AG04449 (cell line): ENCODE measurements around the gene FHIT.

ENCODE experiments used
- CTCF ChIA-PET: fragments of 350-600 bp; formaldehyde crosslinking; extraction: SDS; loops from one replicate; lab custom pipeline; 2021; ENCODE audit warnings: antibody characterized with exemption; lab: Yijun Ruan, JAX
- POLR2A ChIA-PET: fragments of 400-600, 350-600 bp; formaldehyde crosslinking; extraction: SDS; loops from one replicate; lab custom pipeline; 2020; ENCODE audit warnings: antibody characterized with exemption, inconsistent platforms; lab: Yijun Ruan, JAX
- DNase-seq: peaks from one replicate; pipeline ENCODE4 v3.0.0-alpha.2; 2010; ENCODE audit warnings: low read depth, low spot score
- H3K4me3 ChIP-seq: 2 replicates; pipeline ENCODE4 v1.5.1; 2011; ENCODE audit warnings: low read depth, mild to moderate bottlenecking, control low read depth, low read length
- TF ChIP-seq, protein P1 (sequence below): IDR thresholded peaks from one replicate; pipeline ENCODE4 v1.5.1; 2011; ENCODE audit warnings: mild to moderate bottlenecking, moderate library complexity, low read length, control low read depth, inconsistent platforms; ENCODE audit not compliant: insufficient read depth; ENCODE audit errors: missing control alignments

Gene FHIT

GRCh38 chr3:60835796-60836195 lies 415.5 kb downstream of the FHIT start:
- TF ChIP-seq, protein P1, sequence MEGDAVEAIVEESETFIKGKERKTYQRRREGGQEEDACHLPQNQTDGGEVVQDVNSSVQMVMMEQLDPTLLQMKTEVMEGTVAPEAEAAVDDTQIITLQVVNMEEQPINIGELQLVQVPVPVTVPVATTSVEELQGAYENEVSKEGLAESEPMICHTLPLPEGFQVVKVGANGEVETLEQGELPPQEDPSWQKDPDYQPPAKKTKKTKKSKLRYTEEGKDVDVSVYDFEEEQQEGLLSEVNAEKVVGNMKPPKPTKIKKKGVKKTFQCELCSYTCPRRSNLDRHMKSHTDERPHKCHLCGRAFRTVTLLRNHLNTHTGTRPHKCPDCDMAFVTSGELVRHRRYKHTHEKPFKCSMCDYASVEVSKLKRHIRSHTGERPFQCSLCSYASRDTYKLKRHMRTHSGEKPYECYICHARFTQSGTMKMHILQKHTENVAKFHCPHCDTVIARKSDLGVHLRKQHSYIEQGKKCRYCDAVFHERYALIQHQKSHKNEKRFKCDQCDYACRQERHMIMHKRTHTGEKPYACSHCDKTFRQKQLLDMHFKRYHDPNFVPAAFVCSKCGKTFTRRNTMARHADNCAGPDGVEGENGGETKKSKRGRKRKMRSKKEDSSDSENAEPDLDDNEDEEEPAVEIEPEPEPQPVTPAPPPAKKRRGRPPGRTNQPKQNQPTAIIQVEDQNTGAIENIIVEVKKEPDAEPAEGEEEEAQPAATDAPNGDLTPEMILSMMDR: no peak
- no peak overlapping the region for H3K4me3 ChIP-seq
- ChIA-PET POLR2A (no interaction called here), CTCF (no interaction called here)
- no peak for DNase-seq

DNA sequence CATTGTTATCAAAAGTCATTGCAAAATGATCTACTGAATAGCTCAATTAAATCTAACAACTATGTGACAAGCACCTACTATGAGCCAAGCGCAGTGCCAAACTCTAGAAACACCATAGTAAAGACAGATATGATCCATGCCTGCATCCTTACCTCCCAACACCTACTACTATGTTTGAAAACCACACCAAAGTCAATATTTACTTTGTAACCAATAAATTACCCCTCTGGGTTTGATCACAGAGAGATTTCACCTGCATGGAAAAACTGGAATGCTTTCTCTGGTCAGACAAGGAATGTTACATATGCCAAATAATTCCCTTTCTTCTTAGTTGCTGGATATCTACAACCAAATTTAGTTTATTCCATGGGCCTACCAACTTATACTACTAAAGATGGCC lies 422.2 kb downstream of the FHIT start:
- DNase-seq: no peak
- ChIA-PET CTCF (no interaction called here), POLR2A (no interaction called here)
- TF ChIP-seq, protein P1: no peak
- H3K4me3 ChIP-seq: no peak overlapping the region

DNA sequence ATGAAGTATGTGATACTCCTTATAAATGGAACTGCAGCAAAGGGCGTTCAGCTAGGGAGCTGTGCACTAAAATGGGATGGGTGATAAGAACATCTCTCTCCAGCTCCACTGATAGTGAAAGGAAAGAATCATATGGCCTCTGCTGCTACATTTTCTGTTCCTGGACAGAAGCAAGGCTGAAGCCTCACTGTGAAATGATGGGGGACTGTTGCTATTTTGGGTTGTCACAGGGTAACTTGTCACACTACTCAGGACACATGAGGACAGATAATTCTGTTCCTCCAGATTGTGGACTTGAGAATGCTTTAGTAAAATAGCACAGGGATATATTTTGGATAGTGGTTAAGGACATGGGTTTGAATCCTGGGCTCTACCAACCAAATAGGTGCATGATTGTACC lies 423.6 kb downstream of the FHIT start:
- POLR2A ChIA-PET: no interaction called here
- no peak overlapping the region for H3K4me3 ChIP-seq
- DNase-seq: no peak
- CTCF ChIA-PET: no interaction called here
- TF ChIP-seq, protein P1: no peak

DNA sequence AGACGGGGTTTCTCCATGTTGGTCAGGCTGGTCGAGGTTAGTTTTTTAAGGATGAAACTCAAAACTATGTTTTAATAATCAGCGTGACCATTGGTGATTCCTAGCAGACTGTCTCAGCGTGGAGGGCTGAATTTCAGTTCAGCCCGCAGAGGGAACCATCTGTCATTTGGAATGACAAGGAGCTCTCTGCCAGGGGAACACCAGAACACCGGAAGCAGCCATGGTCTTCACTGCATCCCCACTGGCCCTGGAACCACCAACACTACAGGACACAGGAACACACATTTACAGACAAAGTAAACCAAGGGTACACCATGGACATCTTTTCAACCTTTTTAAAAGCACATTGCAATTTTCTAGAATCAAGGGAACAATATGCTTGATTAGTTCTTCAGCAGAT lies 424.7 kb downstream of the FHIT start:
- CTCF ChIA-PET: no interaction called here
- DNase-seq: no peak
- TF ChIP-seq, protein P1: no peak
- no peak overlapping the region for H3K4me3 ChIP-seq
- POLR2A ChIA-PET: no interaction called here

- H3K4me3 ChIP-seq: no peak overlapping the region
- DNase-seq: peak; percentile 23
- CTCF ChIA-PET: no interaction called here
- TF ChIP-seq, protein P1: no peak
- POLR2A ChIA-PET: no interaction called here
Measured at GRCh38 chr3:60812502-60812901, 438.8 kb downstream of the FHIT start.

DNA sequence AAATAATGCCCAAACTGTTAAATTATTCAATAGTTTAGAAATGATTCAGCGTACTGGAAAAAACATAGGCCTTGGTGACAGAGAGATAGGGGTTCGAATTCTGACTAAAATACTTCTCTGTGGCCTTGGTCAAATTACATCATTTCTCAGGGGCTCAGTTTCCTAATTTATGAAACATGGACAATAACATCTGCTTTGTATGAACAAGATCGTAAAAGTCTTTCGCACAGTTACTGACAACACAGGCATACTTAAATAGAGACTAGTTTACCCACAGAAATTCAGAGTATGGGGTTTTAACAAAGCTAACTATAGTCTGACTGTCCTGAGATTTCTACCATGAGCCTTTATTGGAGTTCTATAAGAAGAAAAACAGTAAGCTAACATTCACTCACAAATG lies 440.4 kb downstream of the FHIT start:
- TF ChIP-seq, protein P1: no peak
- CTCF ChIA-PET: no interaction called here
- no peak for DNase-seq
- POLR2A ChIA-PET: no interaction called here
- H3K4me3 ChIP-seq: no peak overlapping the region
